Measurements from ENCODE around the gene RAF1. TPM values are rescaled to one million over a fixed set of nuclear protein-coding genes. Genes with fewer than 3 reads are reported as not detected.
A peak's percentile ranks its signal among the peaks of the same experiment; 100 is the strongest.
"Not testable (repeated sequence)": the region's sequence is repeated elsewhere in the genome, so short reads cannot be mapped to it uniquely, and the experiment has no call there.

RAF1 gene
- total RNA-seq, 1 experiment from 2014 or later: 130 TPM

- H3K4me3 ChIP-seq (ENCODE audit: low read depth, low read length, poor library complexity, severe bottlenecking): no peak overlapping the region
- no peaks in the 10 kb centered on the region for H3K4me1 ChIP-seq (ENCODE audit: insufficient read depth, low read length, poor library complexity, severe bottlenecking)
- CTCF ChIA-PET: no interaction called here
- POLR2A ChIA-PET (ENCODE audit: low non-redundant PET): no interaction called here
- DNase-seq (ENCODE audit: low spot score): no peak
- no TSS peak for BruUV-seq (replicated peaks)
- H3K27me3 ChIP-seq (replicated peaks; ENCODE audit: insufficient read depth, low read depth, low read length, poor library complexity): no peaks in the 10 kb centered on the region
- intact Hi-C loops (cut with micrococcal nuclease; ENCODE audit: unreplicated experiment): no loop called here
- H3K36me3 ChIP-seq (ENCODE audit: insufficient read depth, low read length, poor library complexity, severe bottlenecking): no peaks in the 10 kb centered on the region
- TF ChIP-seq, protein P1, sequence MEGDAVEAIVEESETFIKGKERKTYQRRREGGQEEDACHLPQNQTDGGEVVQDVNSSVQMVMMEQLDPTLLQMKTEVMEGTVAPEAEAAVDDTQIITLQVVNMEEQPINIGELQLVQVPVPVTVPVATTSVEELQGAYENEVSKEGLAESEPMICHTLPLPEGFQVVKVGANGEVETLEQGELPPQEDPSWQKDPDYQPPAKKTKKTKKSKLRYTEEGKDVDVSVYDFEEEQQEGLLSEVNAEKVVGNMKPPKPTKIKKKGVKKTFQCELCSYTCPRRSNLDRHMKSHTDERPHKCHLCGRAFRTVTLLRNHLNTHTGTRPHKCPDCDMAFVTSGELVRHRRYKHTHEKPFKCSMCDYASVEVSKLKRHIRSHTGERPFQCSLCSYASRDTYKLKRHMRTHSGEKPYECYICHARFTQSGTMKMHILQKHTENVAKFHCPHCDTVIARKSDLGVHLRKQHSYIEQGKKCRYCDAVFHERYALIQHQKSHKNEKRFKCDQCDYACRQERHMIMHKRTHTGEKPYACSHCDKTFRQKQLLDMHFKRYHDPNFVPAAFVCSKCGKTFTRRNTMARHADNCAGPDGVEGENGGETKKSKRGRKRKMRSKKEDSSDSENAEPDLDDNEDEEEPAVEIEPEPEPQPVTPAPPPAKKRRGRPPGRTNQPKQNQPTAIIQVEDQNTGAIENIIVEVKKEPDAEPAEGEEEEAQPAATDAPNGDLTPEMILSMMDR (conservative IDR thresholded peaks at IDR 0.05; ENCODE audit: low read depth, low read length): no peak
- TF ChIP-seq EZH2 (IDR thresholded peaks at IDR 0.05; ENCODE audit: borderline replicate concordance, low read depth, low read length, poor library complexity, severe bottlenecking): no peak
- no peaks in the 10 kb centered on the region for H3K9me3 ChIP-seq (ENCODE audit: low read depth, low read length, poor library complexity, severe bottlenecking)
- no peak overlapping the region for H3K27ac ChIP-seq (ENCODE audit: low read depth, low read length, poor library complexity, severe bottlenecking)
Observed at GRCh38 chr3:12544652-12545472, 119.1 kb downstream of the RAF1 start.

DNA sequence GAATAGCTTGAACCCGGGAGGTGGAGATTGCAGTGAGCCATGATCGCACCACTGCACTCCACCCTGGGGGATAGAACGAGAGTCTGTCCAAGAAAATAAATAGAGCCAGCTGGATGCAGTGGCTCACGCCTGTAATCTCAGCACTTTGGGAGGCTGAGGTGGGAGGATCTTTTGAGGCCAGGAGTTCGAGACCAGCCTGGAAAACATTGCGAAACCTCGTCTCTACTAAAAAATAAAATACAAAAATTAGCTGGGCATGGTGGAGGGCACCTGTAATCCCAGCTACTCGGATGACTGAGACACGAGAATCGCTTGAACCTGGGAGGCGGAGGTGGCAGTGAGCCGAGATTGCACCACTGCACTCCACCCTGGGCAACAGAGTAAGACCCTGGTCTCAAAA lies 120.4 kb downstream of the RAF1 start:
- H3K27ac ChIP-seq (ENCODE audit: low read depth, low read length, poor library complexity, severe bottlenecking); CTCF ChIA-PET; H3K9me3 ChIP-seq (ENCODE audit: low read depth, low read length, poor library complexity, severe bottlenecking); DNase-seq (ENCODE audit: low spot score); H3K4me1 ChIP-seq (ENCODE audit: insufficient read depth, low read length, poor library complexity, severe bottlenecking); H3K27me3 ChIP-seq (replicated peaks; ENCODE audit: insufficient read depth, low read depth, low read length, poor library complexity); POLR2A ChIA-PET (ENCODE audit: low non-redundant PET); BruUV-seq (replicated peaks); H3K4me3 ChIP-seq (ENCODE audit: low read depth, low read length, poor library complexity, severe bottlenecking); intact Hi-C loops (cut with micrococcal nuclease; ENCODE audit: unreplicated experiment); H3K36me3 ChIP-seq (ENCODE audit: insufficient read depth, low read length, poor library complexity, severe bottlenecking): not testable (repeated sequence)

DNA sequence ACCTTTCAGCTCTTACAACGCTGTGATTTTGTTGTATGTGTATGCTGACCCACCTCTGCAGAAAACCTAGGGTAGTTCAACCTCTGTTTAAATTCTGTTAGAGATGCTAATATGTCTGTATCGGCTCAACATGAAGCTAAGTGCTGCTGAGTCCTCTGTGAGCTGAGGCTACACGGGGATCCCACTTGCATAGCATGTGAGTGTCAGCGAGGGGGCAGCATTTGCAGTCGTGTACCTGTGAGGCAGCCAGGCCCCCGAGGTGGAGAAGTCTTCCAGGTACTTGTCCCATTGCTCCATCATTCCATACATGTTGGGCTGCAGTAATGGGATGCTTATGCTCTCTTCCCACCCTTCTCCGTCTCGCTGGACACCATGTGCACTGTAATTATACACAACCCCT lies 122.3 kb downstream of the RAF1 start:
- TF ChIP-seq, protein P1 (conservative IDR thresholded peaks at IDR 0.05; ENCODE audit: low read depth, low read length): peak; percentile 48
- TF ChIP-seq EZH2 (IDR thresholded peaks at IDR 0.05; ENCODE audit: borderline replicate concordance, low read depth, low read length, poor library complexity, severe bottlenecking): no peak
- Histone ChIP-seq H3K27me3 (replicated peaks; ENCODE audit: insufficient read depth, low read depth, low read length, poor library complexity) (no peaks in the 10 kb centered on the region), H3K27ac (ENCODE audit: low read depth, low read length, poor library complexity, severe bottlenecking) (no peak overlapping the region), H3K4me3 (ENCODE audit: low read depth, low read length, poor library complexity, severe bottlenecking) (no peak overlapping the region), H3K4me1 (ENCODE audit: insufficient read depth, low read length, poor library complexity, severe bottlenecking) (no peaks in the 10 kb centered on the region), H3K9me3 (ENCODE audit: low read depth, low read length, poor library complexity, severe bottlenecking) (no peaks in the 10 kb centered on the region), H3K36me3 (ENCODE audit: insufficient read depth, low read length, poor library complexity, severe bottlenecking) (no peaks in the 10 kb centered on the region)
- ChIA-PET CTCF (no interaction called here), POLR2A (ENCODE audit: low non-redundant PET) (no interaction called here)
- DNase-seq (ENCODE audit: low spot score): no peak
- intact Hi-C loops (cut with micrococcal nuclease; ENCODE audit: unreplicated experiment): no loop called here
- no TSS peak for BruUV-seq (replicated peaks)

DNA sequence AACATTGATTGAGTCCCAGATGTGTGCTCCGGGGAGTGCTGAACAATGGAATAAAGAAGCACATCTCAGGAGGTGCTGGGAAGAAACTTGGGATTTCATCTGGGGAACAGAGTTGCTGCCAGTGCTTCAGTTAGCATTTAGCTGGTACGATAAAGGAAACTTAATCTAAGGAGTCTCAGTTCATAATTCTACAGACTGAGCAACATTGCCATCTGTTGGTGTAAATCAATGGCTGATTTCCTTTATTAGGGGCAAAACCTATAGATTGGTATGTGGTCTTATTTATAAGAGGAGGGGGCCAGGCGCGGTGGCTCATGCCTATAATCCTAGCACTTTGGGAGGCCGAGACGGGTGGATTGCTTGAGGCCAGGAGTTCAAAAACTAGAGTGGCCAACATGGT lies 127.5 kb downstream of the RAF1 start:
- peaks cover 12% of the 10 kb centered on the region for H3K36me3 ChIP-seq (ENCODE audit: insufficient read depth, low read length, poor library complexity, severe bottlenecking)
- BruUV-seq (replicated peaks): no TSS peak
- POLR2A ChIA-PET (ENCODE audit: low non-redundant PET): no interaction called here
- no peak overlapping the region for H3K27ac ChIP-seq (ENCODE audit: low read depth, low read length, poor library complexity, severe bottlenecking)
- CTCF ChIA-PET: no interaction called here
- no peaks in the 10 kb centered on the region for H3K9me3 ChIP-seq (ENCODE audit: low read depth, low read length, poor library complexity, severe bottlenecking)
- no peaks in the 10 kb centered on the region for H3K27me3 ChIP-seq (replicated peaks; ENCODE audit: insufficient read depth, low read depth, low read length, poor library complexity)
- no peak for TF ChIP-seq EZH2 (IDR thresholded peaks at IDR 0.05; ENCODE audit: borderline replicate concordance, low read depth, low read length, poor library complexity, severe bottlenecking)
- TF ChIP-seq, protein P1 (conservative IDR thresholded peaks at IDR 0.05; ENCODE audit: low read depth, low read length): no peak
- no peak for DNase-seq (ENCODE audit: low spot score)
- H3K4me3 ChIP-seq (ENCODE audit: low read depth, low read length, poor library complexity, severe bottlenecking): no peak overlapping the region
- no peaks in the 10 kb centered on the region for H3K4me1 ChIP-seq (ENCODE audit: insufficient read depth, low read length, poor library complexity, severe bottlenecking)
- intact Hi-C loops (cut with micrococcal nuclease; ENCODE audit: unreplicated experiment): no loop called here

Measured in A673 (cell line).